HUDEP-2 (cell line): ENCODE data around the gene STAT2.

Experiments
- DNase-seq, 76 experiments: peaks; one replicate each; lab custom pipeline; 2025; ENCODE audit not compliant: unreplicated experiment in 76 of 76; lab: John Stamatoyannopoulos, UW

The STAT2 gene

DNA sequence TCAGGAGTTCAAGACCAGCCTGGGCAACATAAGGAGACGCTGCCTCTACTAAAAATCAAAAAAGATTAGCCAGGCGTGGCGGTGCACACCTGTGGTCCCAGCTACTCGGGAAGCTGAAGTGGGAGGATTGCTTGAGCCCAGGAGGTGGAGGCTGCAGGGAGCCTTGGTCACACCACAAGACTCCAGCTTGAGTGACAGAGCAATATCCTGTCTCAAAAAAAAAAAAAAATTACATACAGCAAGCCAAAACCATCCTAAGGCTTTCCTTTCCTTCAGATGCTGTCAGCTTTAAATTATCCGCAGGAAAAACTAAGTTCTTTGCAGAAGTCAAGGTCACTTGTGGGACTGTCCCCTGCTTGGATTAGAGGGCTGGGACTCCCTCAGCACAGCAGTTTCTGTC lies 61.1 kb downstream of the STAT2 start:
- no peak for DNase-seq

DNA sequence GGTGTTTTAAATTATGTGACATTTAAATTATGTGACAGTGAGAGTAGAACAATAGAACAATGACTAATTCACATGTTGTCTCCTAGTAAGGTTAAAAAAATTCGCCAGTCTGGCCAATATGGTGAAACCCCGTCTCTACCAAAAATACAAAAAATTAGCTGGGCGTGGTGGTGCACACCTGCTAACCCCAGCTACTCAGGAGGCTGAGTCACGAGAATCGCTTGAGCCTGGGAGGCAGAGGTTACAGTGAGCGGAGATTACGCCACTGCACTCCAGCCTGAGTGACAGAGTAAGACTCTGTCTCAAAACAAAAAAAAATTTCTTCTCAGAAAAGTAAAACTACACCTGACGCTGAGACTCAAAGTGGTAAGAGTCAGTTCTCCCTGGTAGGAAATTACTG lies 62.5 kb downstream of the STAT2 start:
- no peak for DNase-seq

DNA sequence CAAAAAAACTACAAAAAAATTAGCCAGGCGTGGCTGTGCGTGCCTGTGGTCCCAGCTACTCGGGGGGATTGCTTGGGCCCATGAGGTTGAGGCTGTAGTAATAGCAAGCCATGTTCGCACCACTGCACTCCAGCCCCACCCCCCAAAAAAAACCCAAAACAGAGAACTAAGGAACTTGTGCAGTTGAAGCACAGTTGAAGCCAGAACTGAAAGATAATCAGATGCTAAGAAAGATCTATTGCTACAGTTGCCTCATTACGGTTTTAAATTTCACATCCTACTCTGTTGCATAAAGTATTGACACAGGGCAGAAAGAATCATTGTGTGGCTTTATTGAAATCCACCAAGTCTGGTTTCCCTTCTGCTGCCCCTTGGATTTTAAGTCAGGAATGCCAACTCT lies 63.6 kb downstream of the STAT2 start:
- no peak for DNase-seq

DNA sequence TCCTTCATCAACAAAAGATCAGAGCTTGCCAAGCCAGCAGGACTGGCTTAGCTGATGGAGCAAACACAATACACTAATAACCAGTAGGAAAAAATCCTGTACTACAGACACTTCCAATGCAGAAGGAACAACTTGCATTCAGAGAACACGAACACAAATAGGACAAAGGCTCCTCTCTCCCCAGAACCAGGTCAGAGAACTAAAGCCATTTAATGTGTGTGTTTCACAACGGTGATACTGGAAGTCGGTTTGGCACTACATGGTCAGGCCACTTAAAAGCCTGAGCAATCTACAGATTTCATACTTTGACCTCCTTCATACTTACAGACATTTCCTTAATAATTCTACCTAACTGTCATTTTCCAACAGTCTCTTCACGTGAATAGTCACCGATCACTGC lies 66.1 kb downstream of the STAT2 start:
- DNase-seq: no peak
